Mesendoderm (in vitro differentiated cells): ENCODE results near the gene HPN.

Experiments used
- DNase-seq: peaks from one replicate; pipeline ENCODE4 v3.0.0; 2013
- H2AK5ac ChIP-seq: 2 replicates; pipeline ENCODE4 v1.6.1; 2013; ENCODE audit warnings: low read length, inconsistent platforms
- H2BK120ac ChIP-seq: 2 replicates; pipeline ENCODE4 v1.6.1; 2013; ENCODE audit warnings: low read depth, mild to moderate bottlenecking, low read length, moderate library complexity, mixed read lengths
- H2BK15ac ChIP-seq: replicated peaks from 2 replicates; pipeline ENCODE4 v1.6.1; 2013; ENCODE audit warnings: low read depth, mild to moderate bottlenecking, moderate library complexity
- H2BK5ac ChIP-seq: 2 replicates; pipeline ENCODE4 v1.6.1; 2013; ENCODE audit warnings: low read length, inconsistent platforms
- H3K18ac ChIP-seq: 2 replicates; pipeline ENCODE4 v1.6.1; 2013; ENCODE audit warnings: mild to moderate bottlenecking, low read length, mixed read lengths
- H3K23ac ChIP-seq: one replicate; pipeline ENCODE4 v1.6.1; 2013; ENCODE audit warnings: low read length
- H3K27ac ChIP-seq: 2 replicates; pipeline ENCODE4 v1.5.1; 2013; ENCODE audit warnings: low read depth, mild to moderate bottlenecking, inconsistent platforms, low read length, moderate library complexity
- H3K27me3 ChIP-seq: 2 replicates; pipeline ENCODE4 v1.6.1; 2013; ENCODE audit warnings: low read length, control low read depth, mild to moderate bottlenecking, inconsistent platforms; ENCODE audit not compliant: insufficient read depth, poor library complexity
- H3K36me3 ChIP-seq: 2 replicates; pipeline ENCODE4 v1.6.1; 2013; ENCODE audit warnings: low read length, inconsistent platforms; ENCODE audit not compliant: control insufficient read depth, insufficient read depth
- H3K4ac ChIP-seq: one replicate; pipeline ENCODE4 v1.6.1; 2013; ENCODE audit warnings: low read depth, mild to moderate bottlenecking, low read length, moderate library complexity
- H3K4me1 ChIP-seq: 2 replicates; pipeline ENCODE4 v1.6.1; 2013; ENCODE audit warnings: low read depth, low read length, inconsistent platforms; ENCODE audit not compliant: control insufficient read depth
- H3K4me2 ChIP-seq: 2 replicates; pipeline ENCODE4 v1.6.1; 2013; ENCODE audit warnings: low read length
- H3K4me3 ChIP-seq: 2 replicates; pipeline ENCODE4 v1.5.1; 2013; ENCODE audit warnings: mild to moderate bottlenecking, low read length
- H3K56ac ChIP-seq: one replicate; pipeline ENCODE4 v1.6.1; 2013; ENCODE audit warnings: low read length
- H3K79me1 ChIP-seq: 2 replicates; pipeline ENCODE4 v1.6.1; 2013; ENCODE audit warnings: low read length, inconsistent platforms
- H3K79me2 ChIP-seq: 2 replicates; pipeline ENCODE4 v1.6.1; 2013; ENCODE audit warnings: mild to moderate bottlenecking, low read length; ENCODE audit not compliant: control insufficient read depth, insufficient read depth
- H3K9ac ChIP-seq: 2 replicates; pipeline ENCODE4 v1.6.1; 2013; ENCODE audit warnings: low read length, inconsistent platforms
- H4K5ac ChIP-seq: one replicate; pipeline ENCODE4 v1.6.1; 2013; ENCODE audit warnings: low read length
- H4K8ac ChIP-seq: one replicate; pipeline ENCODE4 v1.6.1; 2013; ENCODE audit warnings: low read depth, mild to moderate bottlenecking, control low read depth, low read length, moderate library complexity
- WGBS: extraction: QIAGEN DNeasy Blood & Tissue Kit; methylation state at CpG from one replicate; pipeline ENCODE4 v1.1.7; 2013; ENCODE audit warnings: low lambda C conversion rate, missing lambda C conversion rate; ENCODE audit not compliant: insufficient coverage; ENCODE audit errors: extremely low coverage; 5-methylcytosine and 5-hydroxymethylcytosine counted together

HPN gene

DNA sequence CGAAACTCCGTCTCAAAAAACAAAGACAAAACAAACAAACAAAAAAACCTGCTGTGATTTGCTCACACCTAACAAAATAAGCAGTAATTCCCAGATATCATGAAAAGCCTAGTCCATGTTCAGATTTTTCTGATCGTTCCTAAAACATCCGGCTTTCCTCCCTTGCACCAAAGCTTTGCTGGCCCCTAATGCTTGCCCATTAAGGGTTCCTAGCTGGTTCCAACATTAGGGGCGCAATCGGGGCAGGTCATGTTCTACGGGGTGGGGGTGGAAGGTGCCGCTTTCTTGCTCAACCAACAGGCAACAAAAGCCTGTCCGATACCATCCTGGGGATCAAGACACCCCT lies 48.6 kb downstream of the HPN start:
- Histone ChIP-seq H3K56ac (peak overlapping the region; percentile 86), H3K4me1 (peaks cover 2% of the 10 kb centered on the region), H3K27ac (no peak overlapping the region), H3K4me3 (no peak overlapping the region), H3K27me3 (no peaks in the 10 kb centered on the region), H3K18ac (no peak overlapping the region), H3K9ac (peak overlapping the region; percentile 69), H3K23ac (peak overlapping the region; percentile 66), H2AK5ac (no peak overlapping the region), H3K4me2 (peak overlapping the region; percentile 48), H2BK5ac (no peak overlapping the region), H3K79me1 (no peaks in the 10 kb centered on the region), H3K4ac (peak overlapping the region; percentile 72), H2BK15ac (no peak overlapping the region), H4K5ac (peak overlapping the region; percentile 21), H3K36me3 (no peaks in the 10 kb centered on the region), H2BK120ac (peak overlapping the region; percentile 80), H3K79me2 (no peaks in the 10 kb centered on the region), H4K8ac (no peak overlapping the region)
- no peak for DNase-seq
- WGBS = no CpG with 5 or more reads among the region's 9 CpGs

DNA sequence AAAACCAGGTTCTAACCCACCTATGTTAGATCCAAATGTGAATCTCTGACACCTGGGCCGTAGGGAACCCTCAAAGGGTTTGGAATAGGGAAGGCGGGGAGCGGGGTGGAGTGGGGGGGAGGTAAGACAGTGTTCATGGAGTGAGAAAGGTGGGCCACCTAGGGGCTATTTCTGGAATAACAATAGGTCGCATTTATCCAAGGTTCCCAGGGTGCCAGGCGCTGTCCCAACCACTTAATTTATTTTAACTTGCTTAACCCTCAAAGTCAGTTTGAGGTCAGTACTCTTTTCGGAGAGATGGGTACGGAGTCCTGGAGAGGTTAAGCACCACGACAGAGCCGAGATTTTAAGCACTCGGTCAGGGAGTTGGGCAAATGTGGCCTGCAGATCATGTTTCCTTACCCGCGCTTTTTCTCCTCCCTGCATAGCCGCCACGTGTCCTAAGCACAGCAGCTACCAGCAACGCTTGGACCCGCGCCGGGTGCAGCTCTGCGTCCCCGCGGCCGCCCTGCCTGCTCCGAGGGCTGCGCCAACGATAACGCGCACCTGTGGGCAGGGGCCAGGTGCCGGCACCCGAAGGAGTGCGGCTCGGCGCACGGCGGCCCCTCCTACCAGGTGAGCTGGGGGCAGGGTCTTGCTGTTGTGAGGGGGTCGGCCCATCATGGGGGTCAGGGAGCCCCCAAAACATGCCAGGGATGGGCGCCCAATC lies 49.1 kb downstream of the HPN start:
- H3K56ac ChIP-seq = peak overlapping the region; percentile 95
- H2BK5ac ChIP-seq = no peak overlapping the region
- peak overlapping the region; percentile 40 for H3K4ac ChIP-seq
- no peaks in the 10 kb centered on the region for H3K79me1 ChIP-seq
- H3K4me1 ChIP-seq = peaks cover 2% of the 10 kb centered on the region
- no peaks in the 10 kb centered on the region for H3K79me2 ChIP-seq
- no peak overlapping the region for H3K18ac ChIP-seq
- H4K8ac ChIP-seq = no peak overlapping the region
- no peak overlapping the region for H3K27ac ChIP-seq
- no peak overlapping the region for H3K23ac ChIP-seq
- peak overlapping the region; percentile 75 for H3K9ac ChIP-seq
- no peak overlapping the region for H2BK120ac ChIP-seq
- no peaks in the 10 kb centered on the region for H3K27me3 ChIP-seq
- H3K4me3 ChIP-seq = peak overlapping the region; percentile 13
- peak overlapping the region; percentile 100 for H4K5ac ChIP-seq
- DNase-seq = peak; percentile 84
- peak overlapping the region; percentile 85 for H3K4me2 ChIP-seq
- no peak overlapping the region for H2AK5ac ChIP-seq
- H2BK15ac ChIP-seq = no peak overlapping the region
- H3K36me3 ChIP-seq = no peaks in the 10 kb centered on the region
- WGBS = no CpG with 5 or more reads among the region's 36 CpGs

DNA sequence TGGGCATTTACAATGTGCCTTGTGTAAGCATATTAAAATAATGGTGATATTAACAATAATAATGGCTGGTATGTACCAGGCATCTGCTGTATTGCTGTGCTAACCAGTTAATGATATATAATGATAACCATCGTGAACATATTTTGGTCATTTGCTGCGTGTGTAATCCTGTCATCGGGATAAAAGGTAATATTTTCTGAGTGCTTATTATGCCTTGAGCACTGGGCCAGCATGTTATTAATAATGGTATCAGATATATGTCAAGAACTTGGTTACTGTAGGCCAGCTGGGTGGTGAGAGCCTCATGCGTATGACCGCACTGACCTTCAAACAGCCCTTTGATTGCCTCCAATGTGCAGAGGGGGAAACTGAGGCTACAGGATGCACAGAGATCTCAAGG lies 51.9 kb downstream of the HPN start:
- Histone ChIP-seq H3K27me3 (no peaks in the 10 kb centered on the region), H2BK120ac (no peak overlapping the region), H3K79me2 (no peaks in the 10 kb centered on the region), H3K79me1 (no peaks in the 10 kb centered on the region), H3K9ac (no peak overlapping the region), H2AK5ac (no peak overlapping the region), H2BK15ac (no peak overlapping the region), H2BK5ac (no peak overlapping the region), H3K4ac (no peak overlapping the region), H3K18ac (no peak overlapping the region), H3K27ac (no peak overlapping the region), H3K4me1 (peaks cover 2% of the 10 kb centered on the region), H3K4me2 (no peak overlapping the region), H4K8ac (no peak overlapping the region), H3K36me3 (no peaks in the 10 kb centered on the region), H3K23ac (no peak overlapping the region), H4K5ac (no peak overlapping the region), H3K4me3 (no peak overlapping the region), H3K56ac (no peak overlapping the region)
- DNase-seq = no peak
- no CpG with 5 or more reads among the region's 5 CpGs for WGBS

DNA sequence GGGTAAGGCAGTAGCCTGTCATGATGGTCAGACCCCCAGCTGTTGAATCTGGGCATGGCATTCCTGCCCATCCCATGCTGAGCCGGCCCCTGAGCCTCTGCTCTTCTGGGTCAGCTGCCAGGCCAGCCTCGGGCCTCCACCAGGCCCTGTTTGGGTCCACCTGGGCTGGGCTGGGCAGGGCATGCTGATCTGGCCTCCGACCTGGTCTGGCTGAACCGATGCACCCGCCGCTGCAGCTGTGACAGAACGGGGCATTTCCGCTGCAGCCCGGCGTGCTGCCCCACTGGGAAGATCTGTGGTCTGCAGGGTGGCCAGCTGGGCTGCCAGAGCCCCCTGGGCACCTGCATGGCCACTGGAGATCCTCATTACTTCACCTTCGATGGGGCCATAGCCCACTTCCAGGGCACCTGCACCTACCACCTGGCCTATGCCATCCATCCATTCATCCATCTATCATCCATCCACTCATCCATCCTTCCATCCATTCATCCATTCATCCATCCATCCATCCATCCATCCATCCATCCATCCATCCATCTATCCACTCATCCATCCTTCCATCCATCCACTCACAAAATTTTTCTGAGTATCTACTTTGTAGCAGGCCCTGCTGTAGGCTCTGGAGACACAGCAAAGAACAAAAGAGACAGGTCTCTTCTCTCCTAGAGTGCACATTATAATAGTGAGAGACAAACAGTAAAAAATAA lies 52.6 kb downstream of the HPN start:
- H3K79me1 ChIP-seq = no peaks in the 10 kb centered on the region
- H4K5ac ChIP-seq = no peak overlapping the region
- no peak overlapping the region for H3K4me2 ChIP-seq
- no peak overlapping the region for H3K4ac ChIP-seq
- H3K9ac ChIP-seq = no peak overlapping the region
- no peak for DNase-seq
- H2BK15ac ChIP-seq = no peak overlapping the region
- no CpG with 5 or more reads among the region's 11 CpGs for WGBS
- H3K27me3 ChIP-seq = no peaks in the 10 kb centered on the region
- no peak overlapping the region for H3K27ac ChIP-seq
- H3K18ac ChIP-seq = no peak overlapping the region
- no peak overlapping the region for H2BK120ac ChIP-seq
- no peak overlapping the region for H2BK5ac ChIP-seq
- no peak overlapping the region for H3K56ac ChIP-seq
- H3K23ac ChIP-seq = no peak overlapping the region
- no peak overlapping the region for H3K4me3 ChIP-seq
- peaks cover 2% of the 10 kb centered on the region for H3K4me1 ChIP-seq
- no peaks in the 10 kb centered on the region for H3K79me2 ChIP-seq
- H2AK5ac ChIP-seq = no peak overlapping the region
- no peak overlapping the region for H4K8ac ChIP-seq
- H3K36me3 ChIP-seq = no peaks in the 10 kb centered on the region

DNA sequence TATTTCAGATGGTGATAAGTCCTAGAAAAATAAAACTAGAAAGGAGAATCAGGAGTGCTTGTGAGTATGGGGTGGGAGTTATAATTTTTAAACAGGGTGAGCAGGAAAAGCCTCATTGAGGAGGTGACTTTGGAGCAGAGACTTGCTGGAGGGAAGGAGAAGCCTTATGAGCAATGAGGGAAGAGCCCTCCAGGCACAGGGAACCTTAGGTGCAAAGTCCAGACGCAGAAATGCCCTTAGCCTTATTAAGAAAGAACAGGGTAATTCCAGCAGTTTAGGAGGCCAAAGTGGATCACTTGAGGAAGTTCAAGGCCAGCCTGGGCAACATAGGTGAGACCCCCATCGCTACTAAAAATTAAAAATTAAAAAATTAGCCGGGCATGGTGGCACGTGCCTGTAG lies 53.1 kb downstream of the HPN start:
- H3K23ac ChIP-seq = no peak overlapping the region
- no peak overlapping the region for H2AK5ac ChIP-seq
- H3K4me1 ChIP-seq = peaks cover 2% of the 10 kb centered on the region
- H3K9ac ChIP-seq = no peak overlapping the region
- no peak overlapping the region for H2BK15ac ChIP-seq
- H3K4me2 ChIP-seq = no peak overlapping the region
- H4K5ac ChIP-seq = no peak overlapping the region
- no peak overlapping the region for H3K56ac ChIP-seq
- H3K36me3 ChIP-seq = no peaks in the 10 kb centered on the region
- no peak overlapping the region for H4K8ac ChIP-seq
- H3K27me3 ChIP-seq = no peaks in the 10 kb centered on the region
- no peaks in the 10 kb centered on the region for H3K79me1 ChIP-seq
- H3K18ac ChIP-seq = no peak overlapping the region
- H3K27ac ChIP-seq = no peak overlapping the region
- no peak overlapping the region for H3K4me3 ChIP-seq
- H3K79me2 ChIP-seq = no peaks in the 10 kb centered on the region
- no CpG with 5 or more reads among the region's 4 CpGs for WGBS
- no peak overlapping the region for H2BK120ac ChIP-seq
- no peak overlapping the region for H3K4ac ChIP-seq
- no peak for DNase-seq
- H2BK5ac ChIP-seq = no peak overlapping the region
